RCC 7860 (cell line): ENCODE results near the gene RUFY3.
"Not testable (repeated sequence)": the region's sequence is repeated elsewhere in the genome, so short reads cannot be mapped to it uniquely, and the experiment has no call there.

Experiments used
- DNase-seq: peaks from one replicate; pipeline ENCODE4 v3.0.0-alpha.2; 2015; ENCODE audit warnings: low spot score
- FAIRE-seq: peaks from 2 replicates; lab custom pipeline; 2012; peaks lifted over from hg19 to GRCh38; lab: Jason Lieb, UNC

Gene RUFY3

DNA sequence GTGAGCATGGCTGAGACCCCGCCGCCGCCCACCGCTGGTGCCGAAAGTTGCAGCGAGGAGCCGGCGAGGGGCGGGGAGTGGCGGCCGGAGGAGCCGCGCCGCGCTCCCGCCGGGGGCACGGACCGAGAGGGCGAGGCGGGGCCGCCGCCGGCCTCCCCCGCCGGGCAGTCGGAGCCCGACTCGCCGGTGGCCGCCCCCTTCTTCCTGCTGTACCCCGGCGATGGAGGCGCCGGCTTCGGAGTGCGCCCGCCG lies 16.9 kb upstream of the RUFY3 start:
- no peak for FAIRE-seq
- DNase-seq: no peak

DNA sequence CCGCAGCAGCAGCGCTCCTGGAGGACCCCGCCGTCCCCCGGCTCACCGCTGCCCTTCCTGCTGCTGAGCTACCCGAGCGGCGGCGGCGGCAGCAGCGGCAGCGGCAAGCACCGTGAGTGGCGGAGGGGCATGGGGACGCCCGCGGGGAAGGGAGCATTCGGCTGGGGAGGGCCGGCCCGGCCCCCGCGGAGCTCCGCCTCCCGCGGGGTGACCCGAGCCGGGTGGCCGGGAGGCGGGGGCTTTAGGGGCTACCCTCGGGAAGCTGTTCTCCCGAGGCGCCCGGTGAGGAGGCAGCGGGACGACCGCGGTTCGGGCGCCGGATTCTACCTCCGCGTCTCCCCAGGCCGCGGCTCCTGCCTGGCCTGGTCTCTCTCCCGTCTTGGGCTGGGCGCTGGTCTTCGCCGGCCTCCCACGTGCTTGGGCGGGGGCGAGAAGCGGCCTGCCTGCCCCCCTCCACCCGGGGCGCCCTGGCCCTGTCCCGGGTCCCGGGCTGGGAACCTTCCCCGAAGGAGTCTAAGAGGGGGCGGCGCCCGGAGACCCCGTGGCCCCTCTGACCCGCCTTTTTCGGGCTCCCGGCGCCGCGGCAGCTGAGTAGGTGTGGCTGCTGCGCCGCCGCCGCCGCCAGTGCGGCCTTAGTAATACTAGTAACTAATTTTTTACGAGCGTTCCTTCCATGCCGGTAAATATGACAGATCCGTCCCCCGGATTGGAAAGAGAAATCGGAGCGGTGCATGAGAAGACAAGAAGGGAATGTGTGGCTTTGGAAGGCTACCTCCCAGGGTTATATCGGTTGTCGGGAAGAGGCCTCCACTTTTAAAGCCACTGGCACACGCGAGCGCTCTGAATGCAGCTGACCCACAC lies 16.4 kb upstream of the RUFY3 start:
- DNase-seq: peak; percentile 49
- no peak for FAIRE-seq

- FAIRE-seq: no peak
Measured at GRCh38 chr4:70706044-70706461, 15.7 kb upstream of the RUFY3 start.

DNA sequence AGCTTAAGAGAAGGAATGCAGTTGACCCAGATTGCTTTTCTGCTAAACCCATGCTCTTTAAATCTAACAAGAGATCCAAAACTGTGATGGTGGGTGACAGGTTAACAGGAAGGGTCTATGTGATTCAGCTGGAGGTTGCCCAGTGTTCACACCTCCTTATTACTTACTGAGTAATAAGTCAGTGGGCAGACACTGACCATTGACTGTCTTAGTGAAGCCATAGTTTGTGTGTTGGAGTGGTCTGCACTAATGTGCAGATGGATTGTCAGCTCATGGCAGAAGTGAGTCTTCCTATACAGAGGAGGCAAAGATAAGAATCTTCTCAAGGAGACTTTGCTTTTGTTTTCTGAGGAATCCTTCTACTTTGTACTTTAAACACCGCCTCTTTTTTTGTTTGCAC lies 15.2 kb upstream of the RUFY3 start:
- no peak for DNase-seq
- FAIRE-seq: no peak

More at GRCh38 chr4:70706044-70706461, 15.7 kb upstream of the RUFY3 start:
- no peak for DNase-seq

DNA sequence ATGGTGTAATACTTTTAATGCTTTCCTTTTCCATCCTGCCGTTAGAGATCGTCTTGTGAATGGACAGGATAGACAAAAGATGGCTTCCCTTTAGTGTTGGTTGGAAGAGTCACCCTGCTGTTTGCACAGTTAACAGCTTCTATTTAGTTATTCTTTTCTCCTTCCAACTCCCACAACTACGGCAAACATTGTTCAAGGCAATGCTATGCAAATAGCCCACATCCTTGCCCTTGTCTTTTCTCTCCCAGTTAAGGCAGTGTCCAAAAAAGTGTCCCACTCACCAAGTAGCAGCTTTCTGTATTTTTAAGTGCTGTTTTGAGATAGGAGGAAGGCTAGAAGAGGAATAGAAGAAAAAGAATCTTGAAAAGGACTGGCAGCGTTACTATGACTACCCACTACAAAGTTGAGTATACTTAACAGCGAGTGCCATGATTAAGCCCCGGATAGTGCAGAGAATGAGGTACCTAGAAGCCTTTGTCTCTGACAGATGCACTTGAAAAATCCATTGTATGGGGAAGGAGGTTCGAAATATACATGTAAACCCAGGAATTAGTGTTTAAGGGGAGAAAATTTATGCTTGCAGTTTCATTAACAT lies 12.1 kb upstream of the RUFY3 start:
- no peak for FAIRE-seq
- peak; percentile 13 for DNase-seq

DNA sequence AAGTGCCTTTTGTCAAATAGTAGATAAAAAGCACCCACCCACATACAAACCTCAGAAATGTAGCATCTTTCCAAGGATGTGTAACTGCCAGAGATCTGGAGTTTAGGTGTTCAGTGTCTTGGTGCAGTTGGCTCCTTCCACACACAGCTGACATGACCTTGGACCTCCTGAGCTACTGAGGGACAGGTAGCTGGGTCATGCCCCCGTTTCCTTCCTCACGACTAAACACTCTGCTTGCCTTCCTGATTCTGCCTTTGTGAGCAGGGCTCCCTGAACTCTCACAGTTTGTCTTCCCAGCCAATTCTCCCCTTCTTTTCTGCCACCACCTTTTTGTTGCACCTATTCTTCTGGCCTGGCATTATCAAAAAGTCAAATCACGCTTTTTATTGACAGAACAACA lies 10.2 kb upstream of the RUFY3 start:
- DNase-seq: no peak
- no peak for FAIRE-seq

DNA sequence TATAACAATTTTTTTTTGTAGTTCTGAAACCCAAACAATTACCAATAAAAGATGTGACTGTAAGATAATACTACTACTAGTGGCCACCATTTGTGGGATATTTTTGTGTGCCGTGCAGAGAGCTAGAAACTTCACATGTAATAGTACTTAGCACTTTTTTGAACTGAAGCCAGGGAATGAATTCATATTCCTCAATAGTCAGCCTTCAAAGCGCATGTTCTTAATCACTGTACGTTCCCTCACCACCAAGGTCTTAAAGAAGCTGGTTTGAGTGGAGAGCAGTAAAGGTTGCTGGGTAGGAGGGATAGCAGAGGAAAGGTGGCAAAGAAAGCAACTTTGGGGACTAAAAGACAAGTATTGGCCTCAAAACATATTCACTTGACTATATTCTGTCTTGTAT lies 9.6 kb upstream of the RUFY3 start:
- no peak for DNase-seq
- FAIRE-seq: no peak

GRCh38 chr4:70712604-70713452 lies 8.9 kb upstream of the RUFY3 start:
- FAIRE-seq (no peak), DNase-seq (no peak)

GRCh38 chr4:70713453-70714078 lies 8.2 kb upstream of the RUFY3 start:
- no peak for DNase-seq
- no peak for FAIRE-seq

DNA sequence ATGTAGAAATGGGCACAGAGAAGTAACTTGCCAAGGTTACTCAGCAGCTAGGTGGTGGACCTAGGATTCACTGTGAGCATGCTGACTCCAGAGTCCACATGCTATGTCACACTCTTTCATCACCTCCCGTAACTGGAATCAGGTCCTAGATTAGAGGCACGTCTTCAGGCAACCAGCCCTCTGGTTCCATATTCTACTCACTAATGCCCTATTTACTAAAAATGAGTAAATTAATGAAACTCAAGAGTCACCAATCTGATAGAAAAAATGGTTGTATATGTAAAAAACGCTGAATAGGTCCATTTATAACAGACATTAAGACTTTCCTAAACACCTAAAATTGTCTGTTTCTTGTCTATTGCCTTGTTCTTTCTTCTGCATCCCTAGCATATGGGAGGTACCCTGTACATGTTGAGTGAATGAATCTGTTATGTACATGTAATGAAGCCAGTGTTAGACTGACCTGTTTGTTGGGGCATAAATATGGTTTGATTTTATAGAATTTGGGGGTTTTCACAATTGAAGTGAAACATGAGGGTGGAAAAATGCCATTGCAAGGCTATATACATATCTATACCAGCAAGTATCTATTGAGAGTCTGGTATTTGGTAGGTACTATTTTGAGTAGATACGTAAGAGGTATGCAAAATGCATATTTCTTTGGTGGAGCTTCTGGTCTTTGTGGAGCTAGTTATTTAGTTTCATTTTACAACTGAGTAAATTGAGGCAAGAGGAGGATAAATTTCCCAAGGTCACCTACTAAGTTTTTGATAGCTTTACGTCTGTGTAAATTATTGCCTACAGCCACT lies 7.5 kb upstream of the RUFY3 start:
- FAIRE-seq (peak; percentile 62), DNase-seq (peak; percentile 37)

DNA sequence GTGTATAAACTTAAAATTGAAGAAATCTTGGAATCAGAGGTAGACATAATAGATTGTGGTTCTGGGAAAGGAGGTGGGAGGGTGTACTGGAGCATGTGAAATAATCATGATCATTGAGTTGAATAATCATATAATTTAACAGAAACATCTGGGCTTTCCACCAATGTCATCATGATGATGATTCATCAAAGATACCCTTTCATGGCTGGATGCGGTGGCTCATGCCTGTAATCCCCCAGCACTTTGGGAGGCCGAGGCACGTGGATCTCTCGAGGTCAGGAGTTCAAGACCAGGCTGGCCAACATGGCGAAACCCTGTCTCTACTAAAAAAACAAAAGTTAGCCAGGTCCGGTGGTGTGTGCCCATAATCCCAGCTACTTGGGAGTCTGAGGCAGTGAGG lies 6.7 kb upstream of the RUFY3 start:
- peak; percentile 59 for DNase-seq
- peak; percentile 88 for FAIRE-seq

DNA sequence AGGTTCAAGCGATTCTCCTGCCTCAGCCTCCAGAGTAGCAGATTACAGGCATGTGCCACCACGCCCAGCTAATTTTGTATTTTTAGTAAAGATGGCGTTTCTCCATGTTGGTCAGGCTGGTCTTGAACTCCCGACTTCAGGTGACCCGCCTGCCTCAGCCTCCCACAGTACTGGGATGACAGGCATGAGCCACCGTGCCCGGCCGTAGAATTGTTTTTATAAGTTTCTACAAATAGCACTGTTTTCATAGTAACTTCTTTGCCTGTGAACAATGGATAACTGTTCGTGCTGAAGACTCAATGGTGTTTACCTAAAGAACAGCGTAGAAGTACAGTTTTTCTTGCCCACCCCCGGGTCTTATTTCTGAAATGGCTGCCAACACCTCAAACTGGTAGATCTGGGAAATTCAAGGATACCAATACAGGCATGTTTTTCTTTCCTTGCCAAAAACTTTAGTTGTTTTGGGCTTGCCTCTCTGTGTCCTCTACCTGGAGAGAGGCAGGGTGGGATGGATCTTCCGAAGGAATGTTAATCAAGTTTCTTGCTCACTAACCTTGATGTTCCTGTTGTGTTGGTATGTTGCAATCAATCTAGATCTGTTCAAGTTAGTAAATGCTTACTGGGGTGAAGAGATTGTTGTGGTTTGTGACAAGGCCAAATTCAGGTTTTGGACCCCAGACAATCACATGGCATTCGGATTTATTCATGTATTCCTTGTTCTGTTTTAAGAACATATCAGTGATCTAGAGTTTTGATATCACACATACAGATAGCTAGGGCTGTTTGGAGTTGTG lies 2.8 kb upstream of the RUFY3 start:
- no peak for DNase-seq
- FAIRE-seq: no peak

- FAIRE-seq (no peak), DNase-seq (peak; percentile 53)
Measured at GRCh38 chr4:70722199-70722791, 531 bp downstream of the RUFY3 start.

DNA sequence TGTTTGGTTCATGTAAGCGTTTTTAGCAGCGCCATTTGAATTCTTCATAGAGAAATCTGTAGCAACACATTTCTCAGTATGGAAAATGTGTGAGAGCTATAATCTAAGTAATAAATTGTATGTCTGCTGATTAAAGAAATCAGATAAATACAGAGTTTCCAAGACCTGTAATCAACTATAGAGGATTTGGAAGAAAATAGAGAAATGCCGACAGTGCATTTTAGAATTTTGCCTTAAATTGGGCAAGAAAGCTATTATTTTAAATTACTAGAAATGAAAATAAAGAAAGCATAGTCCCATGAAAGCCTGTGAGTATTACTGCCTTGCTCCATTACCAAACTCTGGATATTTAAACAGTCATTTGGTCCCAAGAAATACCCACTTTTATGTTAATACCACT lies 2.7 kb downstream of the RUFY3 start:
- no peak for DNase-seq
- FAIRE-seq: no peak

GRCh38 chr4:70725633-70726032 lies 3.9 kb downstream of the RUFY3 start:
- no peak for FAIRE-seq
- DNase-seq: no peak

GRCh38 chr4:70726515-70726914 lies 4.8 kb downstream of the RUFY3 start:
- DNase-seq, FAIRE-seq: not testable (repeated sequence)

GRCh38 chr4:70728091-70728490 lies 6.3 kb downstream of the RUFY3 start:
- FAIRE-seq (no peak), DNase-seq (no peak)

GRCh38 chr4:70732878-70733277 lies 11.1 kb downstream of the RUFY3 start:
- DNase-seq, FAIRE-seq: not testable (repeated sequence)
